GM23338 (cell line): Measurements from ENCODE around the gene ZBTB20. TPM values are rescaled to one million over a fixed set of nuclear protein-coding genes. Genes with fewer than 3 reads are reported as not detected.

ENCODE experiments used
- ATAC-seq: fragments of 200-7000 bp; cut with Tn5 transposase; 3 replicates; pipeline ENCODE4 v1.9.1; 2020
- DNase-seq: peaks from one replicate; pipeline ENCODE4 v3.0.0-alpha.2; 2015; ENCODE audit warnings: low spot score
- H2AFZ ChIP-seq: fragments of 200-600 bp; sonication (generic); 2 replicates; pipeline ENCODE4 v1.8.0; 2016; ENCODE audit warnings: antibody characterized with exemption, mild to moderate bottlenecking, moderate library complexity
- H3F3A ChIP-seq: fragments of 200-600 bp; sonication (generic); replicated peaks from 2 replicates; pipeline ENCODE4 v1.8.0; 2017; ENCODE audit warnings: antibody characterized with exemption, mixed run types, low read depth
- H3K27ac ChIP-seq: fragments of 200-600 bp; sonication (generic); 2 replicates; pipeline ENCODE4 v1.6.1; 2016; ENCODE audit warnings: low read depth
- H3K27me3 ChIP-seq: fragments of 200-600 bp; sonication (generic); 2 replicates; pipeline ENCODE4 v1.8.0; 2016; ENCODE audit warnings: mild to moderate bottlenecking, mixed run types, moderate library complexity; ENCODE audit not compliant: insufficient read depth
- H3K36me3 ChIP-seq: fragments of 200-600 bp; sonication (generic); 2 replicates; pipeline ENCODE4 v1.8.0; 2016; ENCODE audit warnings: mild to moderate bottlenecking; ENCODE audit not compliant: insufficient read depth
- H3K4me1 ChIP-seq: fragments of 200-600 bp; sonication (generic); 2 replicates; pipeline ENCODE4 v1.8.0; 2016; ENCODE audit warnings: mild to moderate bottlenecking, moderate library complexity; ENCODE audit not compliant: insufficient read depth
- H3K4me2 ChIP-seq: fragments of 200-600 bp; sonication (generic); 2 replicates; pipeline ENCODE4 v1.7.1; 2017; ENCODE audit warnings: mixed run types
- H3K4me3 ChIP-seq: fragments of 200-600 bp; sonication (generic); 2 replicates; pipeline ENCODE4 v1.6.1; 2016; ENCODE audit warnings: mixed run types
- H3K79me2 ChIP-seq: fragments of 200-600 bp; sonication (generic); replicated peaks from 2 replicates; pipeline ENCODE4 v1.8.0; 2017; ENCODE audit warnings: mild to moderate bottlenecking; ENCODE audit not compliant: insufficient read depth
- H3K9me2 ChIP-seq: fragments of 200-600 bp; sonication (generic); 2 replicates; pipeline ENCODE4 v1.8.0; 2017; ENCODE audit not compliant: insufficient read depth
- H4K20me1 ChIP-seq: fragments of 200-600 bp; sonication (generic); replicated peaks from 2 replicates; pipeline ENCODE4 v1.8.0; 2017; ENCODE audit warnings: mild to moderate bottlenecking; ENCODE audit not compliant: insufficient read depth
- H3K27ac Mint-ChIP-seq: 2 replicates; pipeline ENCODE4 v1.8.0; 2020; ENCODE audit warnings: inconsistent platforms, mild to moderate bottlenecking, moderate library complexity, mixed read lengths
- H3K27me3 Mint-ChIP-seq: 3 replicates; pipeline ENCODE4 v1.8.0; 2022; ENCODE audit warnings: low read depth, mild to moderate bottlenecking, moderate library complexity, mixed read lengths, inconsistent platforms; ENCODE audit not compliant: insufficient read depth, poor library complexity
- H3K36me3 Mint-ChIP-seq: 3 replicates; pipeline ENCODE4 v1.8.0; 2021; ENCODE audit warnings: low read depth, mild to moderate bottlenecking, inconsistent platforms, moderate library complexity, mixed read lengths
- H3K4me1 Mint-ChIP-seq: 3 replicates; pipeline ENCODE4 v1.8.0; 2020; ENCODE audit warnings: mild to moderate bottlenecking, inconsistent platforms, mixed read lengths
- H3K4me3 Mint-ChIP-seq: 3 replicates; pipeline ENCODE4 v1.8.0; 2021; ENCODE audit warnings: moderate library complexity, mild to moderate bottlenecking, inconsistent platforms, mixed read lengths
- H3K9me3 Mint-ChIP-seq: 3 replicates; pipeline ENCODE4 v1.8.0; 2020; ENCODE audit warnings: moderate library complexity, mild to moderate bottlenecking, inconsistent platforms, mixed read lengths
- CREB1 ChIP-seq: fragments of 250-450 bp; sonication (Bioruptor Pico); IDR thresholded peaks from 2 replicates; pipeline ENCODE4 v1.5.0; 2020; ENCODE audit warnings: low read depth, mild to moderate bottlenecking, moderate library complexity
- EZH2 ChIP-seq: fragments of 200-600 bp; sonication (generic); IDR thresholded peaks from one replicate; pipeline ENCODE4 v1.8.0; 2017; ENCODE audit warnings: antibody characterized with exemption, mild to moderate bottlenecking, low read depth; ENCODE audit not compliant: unreplicated experiment
- EZH2phosphoT487 ChIP-seq: fragments of 200-600 bp; sonication (generic); IDR thresholded peaks from one replicate; pipeline ENCODE4 v1.8.1; 2018; ENCODE audit warnings: antibody characterized with exemption; ENCODE audit not compliant: unreplicated experiment
- JUNB ChIP-seq: IDR thresholded peaks from one replicate; pipeline ENCODE4 v1.6.1; 2016; ENCODE audit warnings: antibody characterized with exemption; ENCODE audit not compliant: unreplicated experiment
- NANOG ChIP-seq: IDR thresholded peaks from 2 replicates; pipeline ENCODE4 v1.6.1; 2016; ENCODE audit warnings: antibody characterized with exemption, borderline replicate concordance
- POLR2AphosphoS5 ChIP-seq: IDR thresholded peaks from 2 replicates; pipeline ENCODE4 v1.6.1; 2016; ENCODE audit warnings: antibody characterized with exemption, low read depth
- STAT1 ChIP-seq: IDR thresholded peaks from one replicate; pipeline ENCODE4 v1.6.1; 2016; ENCODE audit warnings: antibody characterized with exemption; ENCODE audit not compliant: unreplicated experiment
- ZNF114 ChIP-seq: fragments of 250-450 bp; sonication (Bioruptor Pico); IDR thresholded peaks from 2 replicates; pipeline ENCODE4 v1.5.0; 2020; ENCODE audit warnings: mild to moderate bottlenecking, moderate library complexity
- ZNF331 ChIP-seq: fragments of 250-450 bp; sonication (Bioruptor Pico); IDR thresholded peaks from 2 replicates; pipeline ENCODE4 v1.5.0; 2020; ENCODE audit warnings: low read depth, mild to moderate bottlenecking, moderate library complexity
- polyA plus RNA-seq: library from polyadenylated mRNA; unstranded; fragments of >200 nt; fragmentation: Nextera tagmentation; extraction: Ambion mirVana; gene quantifications from 2 replicates; pipeline ENCODE4 v1.2.1, GENCODE V29; 2016
- total RNA-seq: library from RNA; depleted of rRNA; stranded (reverse); fragments of >200 nt; shearing (Covaris generic); gene quantifications from 2 replicates; pipeline ENCODE4 v1.2.3, GENCODE V29; 2014
- TF ChIP-seq, protein P1 (sequence below): IDR thresholded peaks from 2 replicates; pipeline ENCODE4 v1.6.1; 2016; ENCODE audit warnings: antibody characterized with exemption
- TF ChIP-seq, protein P2 (sequence below): fragments of 250-450 bp; sonication (Bioruptor Pico); IDR thresholded peaks from 2 replicates; pipeline ENCODE4 v1.5.0; 2020; ENCODE audit warnings: mild to moderate bottlenecking, moderate library complexity
- TF ChIP-seq, protein P3 (sequence below): IDR thresholded peaks from one replicate; pipeline ENCODE4 v1.6.1; 2018; ENCODE audit warnings: antibody characterized with exemption; ENCODE audit not compliant: unreplicated experiment
- TF ChIP-seq, protein P4 (sequence below), 2 experiments: fragments of 200-600 bp in 1 of 2; sonication (generic) in 1 of 2; conservative IDR thresholded peaks; 2 replicates each; pipeline versions ENCODE4 v1.5.1 to v1.6.1; 2016 to 2017; ENCODE audit warnings: antibody characterized with exemption in 2 of 2, low read depth in 2 of 2, mild to moderate bottlenecking in 2 of 2, moderate library complexity in 1 of 2

Gene ZBTB20
- total and polyA plus RNA-seq, 2 experiments from 2014 or later = 2.0 to 3.3 TPM

DNA sequence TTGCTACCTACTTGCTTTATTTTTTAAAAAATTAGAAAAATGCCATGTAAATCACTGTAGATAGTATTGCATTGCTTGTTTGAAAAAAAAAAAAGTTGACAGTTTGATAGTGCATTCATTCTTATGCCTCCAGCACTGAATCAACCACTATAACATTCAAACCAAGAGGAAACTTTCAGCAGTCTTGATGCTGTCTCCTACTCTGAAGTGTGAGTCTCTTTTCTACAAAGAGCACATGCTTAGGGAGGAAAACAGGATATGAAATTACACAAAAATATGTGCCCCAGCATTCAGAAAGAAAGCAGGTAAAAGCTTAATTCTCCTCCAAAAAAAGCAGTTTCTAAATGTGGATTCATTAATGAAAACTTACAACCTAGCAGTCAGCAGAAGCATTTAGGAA, 78.3 kb downstream of the ZBTB20 start:
- Histone ChIP-seq H3K4me3 (no peak overlapping the region), H3F3A (no peaks in the 10 kb centered on the region), H3K27me3 (no peaks in the 10 kb centered on the region), H2AFZ (no peak overlapping the region), H3K79me2 (no peaks in the 10 kb centered on the region), H3K4me1 (no peaks in the 10 kb centered on the region), H3K36me3 (no peaks in the 10 kb centered on the region), H3K4me2 (no peak overlapping the region), H3K27ac (no peak overlapping the region), H4K20me1 (no peaks in the 10 kb centered on the region), H3K9me2 (no peaks in the 10 kb centered on the region)
- no peaks in the 10 kb centered on the region for H3K9me3 Mint-ChIP-seq
- H3K36me3 Mint-ChIP-seq = no peaks in the 10 kb centered on the region
- H3K27me3 Mint-ChIP-seq = peaks cover 2% of the 10 kb centered on the region
- DNase-seq = no peak
- TF ChIP-seq JUNB (no peak), STAT1 (no peak), ZNF114 (CRISPR knock-in tag) (no peak), NANOG (no peak), EZH2 (no peak), EZH2phosphoT487 (no peak), ZNF331 (CRISPR knock-in tag) (no peak), POLR2AphosphoS5 (no peak), CREB1 (no peak)
- TF ChIP-seq, protein P1, sequence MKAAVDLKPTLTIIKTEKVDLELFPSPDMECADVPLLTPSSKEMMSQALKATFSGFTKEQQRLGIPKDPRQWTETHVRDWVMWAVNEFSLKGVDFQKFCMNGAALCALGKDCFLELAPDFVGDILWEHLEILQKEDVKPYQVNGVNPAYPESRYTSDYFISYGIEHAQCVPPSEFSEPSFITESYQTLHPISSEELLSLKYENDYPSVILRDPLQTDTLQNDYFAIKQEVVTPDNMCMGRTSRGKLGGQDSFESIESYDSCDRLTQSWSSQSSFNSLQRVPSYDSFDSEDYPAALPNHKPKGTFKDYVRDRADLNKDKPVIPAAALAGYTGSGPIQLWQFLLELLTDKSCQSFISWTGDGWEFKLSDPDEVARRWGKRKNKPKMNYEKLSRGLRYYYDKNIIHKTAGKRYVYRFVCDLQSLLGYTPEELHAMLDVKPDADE = no peak
- TF ChIP-seq, protein P2, sequence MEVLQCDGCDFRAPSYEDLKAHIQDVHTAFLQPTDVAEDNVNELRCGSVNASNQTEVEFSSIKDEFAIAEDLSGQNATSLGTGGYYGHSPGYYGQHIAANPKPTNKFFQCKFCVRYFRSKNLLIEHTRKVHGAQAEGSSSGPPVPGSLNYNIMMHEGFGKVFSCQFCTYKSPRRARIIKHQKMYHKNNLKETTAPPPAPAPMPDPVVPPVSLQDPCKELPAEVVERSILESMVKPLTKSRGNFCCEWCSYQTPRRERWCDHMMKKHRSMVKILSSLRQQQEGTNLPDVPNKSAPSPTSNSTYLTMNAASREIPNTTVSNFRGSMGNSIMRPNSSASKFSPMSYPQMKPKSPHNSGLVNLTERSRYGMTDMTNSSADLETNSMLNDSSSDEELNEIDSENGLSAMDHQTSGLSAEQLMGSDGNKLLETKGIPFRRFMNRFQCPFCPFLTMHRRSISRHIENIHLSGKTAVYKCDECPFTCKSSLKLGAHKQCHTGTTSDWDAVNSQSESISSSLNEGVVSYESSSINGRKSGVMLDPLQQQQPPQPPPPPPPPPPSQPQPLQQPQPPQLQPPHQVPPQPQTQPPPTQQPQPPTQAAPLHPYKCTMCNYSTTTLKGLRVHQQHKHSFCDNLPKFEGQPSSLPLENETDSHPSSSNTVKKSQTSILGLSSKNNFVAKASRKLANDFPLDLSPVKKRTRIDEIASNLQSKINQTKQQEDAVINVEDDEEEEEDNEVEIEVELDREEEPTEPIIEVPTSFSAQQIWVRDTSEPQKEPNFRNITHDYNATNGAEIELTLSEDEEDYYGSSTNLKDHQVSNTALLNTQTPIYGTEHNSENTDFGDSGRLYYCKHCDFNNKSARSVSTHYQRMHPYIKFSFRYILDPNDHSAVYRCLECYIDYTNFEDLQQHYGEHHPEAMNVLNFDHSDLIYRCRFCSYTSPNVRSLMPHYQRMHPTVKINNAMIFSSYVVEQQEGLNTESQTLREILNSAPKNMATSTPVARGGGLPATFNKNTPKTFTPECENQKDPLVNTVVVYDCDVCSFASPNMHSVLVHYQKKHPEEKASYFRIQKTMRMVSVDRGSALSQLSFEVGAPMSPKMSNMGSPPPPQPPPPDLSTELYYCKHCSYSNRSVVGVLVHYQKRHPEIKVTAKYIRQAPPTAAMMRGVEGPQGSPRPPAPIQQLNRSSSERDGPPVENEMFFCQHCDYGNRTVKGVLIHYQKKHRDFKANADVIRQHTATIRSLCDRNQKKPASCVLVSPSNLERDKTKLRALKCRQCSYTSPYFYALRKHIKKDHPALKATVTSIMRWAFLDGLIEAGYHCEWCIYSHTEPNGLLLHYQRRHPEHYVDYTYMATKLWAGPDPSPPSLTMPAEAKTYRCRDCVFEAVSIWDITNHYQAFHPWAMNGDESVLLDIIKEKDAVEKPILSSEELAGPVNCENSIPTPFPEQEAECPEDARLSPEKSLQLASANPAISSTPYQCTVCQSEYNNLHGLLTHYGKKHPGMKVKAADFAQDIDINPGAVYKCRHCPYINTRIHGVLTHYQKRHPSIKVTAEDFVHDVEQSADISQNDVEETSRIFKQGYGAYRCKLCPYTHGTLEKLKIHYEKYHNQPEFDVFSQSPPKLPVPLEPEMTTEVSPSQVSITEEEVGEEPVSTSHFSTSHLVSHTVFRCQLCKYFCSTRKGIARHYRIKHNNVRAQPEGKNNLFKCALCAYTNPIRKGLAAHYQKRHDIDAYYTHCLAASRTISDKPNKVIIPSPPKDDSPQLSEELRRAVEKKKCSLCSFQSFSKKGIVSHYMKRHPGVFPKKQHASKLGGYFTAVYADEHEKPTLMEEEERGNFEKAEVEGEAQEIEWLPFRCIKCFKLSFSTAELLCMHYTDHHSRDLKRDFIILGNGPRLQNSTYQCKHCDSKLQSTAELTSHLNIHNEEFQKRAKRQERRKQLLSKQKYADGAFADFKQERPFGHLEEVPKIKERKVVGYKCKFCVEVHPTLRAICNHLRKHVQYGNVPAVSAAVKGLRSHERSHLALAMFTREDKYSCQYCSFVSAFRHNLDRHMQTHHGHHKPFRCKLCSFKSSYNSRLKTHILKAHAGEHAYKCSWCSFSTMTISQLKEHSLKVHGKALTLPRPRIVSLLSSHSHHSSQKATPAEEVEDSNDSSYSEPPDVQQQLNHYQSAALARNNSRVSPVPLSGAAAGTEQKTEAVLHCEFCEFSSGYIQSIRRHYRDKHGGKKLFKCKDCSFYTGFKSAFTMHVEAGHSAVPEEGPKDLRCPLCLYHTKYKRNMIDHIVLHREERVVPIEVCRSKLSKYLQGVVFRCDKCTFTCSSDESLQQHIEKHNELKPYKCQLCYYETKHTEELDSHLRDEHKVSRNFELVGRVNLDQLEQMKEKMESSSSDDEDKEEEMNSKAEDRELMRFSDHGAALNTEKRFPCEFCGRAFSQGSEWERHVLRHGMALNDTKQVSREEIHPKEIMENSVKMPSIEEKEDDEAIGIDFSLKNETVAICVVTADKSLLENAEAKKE (CRISPR knock-in tag) = no peak
- TF ChIP-seq, protein P3, sequence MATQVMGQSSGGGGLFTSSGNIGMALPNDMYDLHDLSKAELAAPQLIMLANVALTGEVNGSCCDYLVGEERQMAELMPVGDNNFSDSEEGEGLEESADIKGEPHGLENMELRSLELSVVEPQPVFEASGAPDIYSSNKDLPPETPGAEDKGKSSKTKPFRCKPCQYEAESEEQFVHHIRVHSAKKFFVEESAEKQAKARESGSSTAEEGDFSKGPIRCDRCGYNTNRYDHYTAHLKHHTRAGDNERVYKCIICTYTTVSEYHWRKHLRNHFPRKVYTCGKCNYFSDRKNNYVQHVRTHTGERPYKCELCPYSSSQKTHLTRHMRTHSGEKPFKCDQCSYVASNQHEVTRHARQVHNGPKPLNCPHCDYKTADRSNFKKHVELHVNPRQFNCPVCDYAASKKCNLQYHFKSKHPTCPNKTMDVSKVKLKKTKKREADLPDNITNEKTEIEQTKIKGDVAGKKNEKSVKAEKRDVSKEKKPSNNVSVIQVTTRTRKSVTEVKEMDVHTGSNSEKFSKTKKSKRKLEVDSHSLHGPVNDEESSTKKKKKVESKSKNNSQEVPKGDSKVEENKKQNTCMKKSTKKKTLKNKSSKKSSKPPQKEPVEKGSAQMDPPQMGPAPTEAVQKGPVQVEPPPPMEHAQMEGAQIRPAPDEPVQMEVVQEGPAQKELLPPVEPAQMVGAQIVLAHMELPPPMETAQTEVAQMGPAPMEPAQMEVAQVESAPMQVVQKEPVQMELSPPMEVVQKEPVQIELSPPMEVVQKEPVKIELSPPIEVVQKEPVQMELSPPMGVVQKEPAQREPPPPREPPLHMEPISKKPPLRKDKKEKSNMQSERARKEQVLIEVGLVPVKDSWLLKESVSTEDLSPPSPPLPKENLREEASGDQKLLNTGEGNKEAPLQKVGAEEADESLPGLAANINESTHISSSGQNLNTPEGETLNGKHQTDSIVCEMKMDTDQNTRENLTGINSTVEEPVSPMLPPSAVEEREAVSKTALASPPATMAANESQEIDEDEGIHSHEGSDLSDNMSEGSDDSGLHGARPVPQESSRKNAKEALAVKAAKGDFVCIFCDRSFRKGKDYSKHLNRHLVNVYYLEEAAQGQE = no peak
- TF ChIP-seq, protein P4, sequence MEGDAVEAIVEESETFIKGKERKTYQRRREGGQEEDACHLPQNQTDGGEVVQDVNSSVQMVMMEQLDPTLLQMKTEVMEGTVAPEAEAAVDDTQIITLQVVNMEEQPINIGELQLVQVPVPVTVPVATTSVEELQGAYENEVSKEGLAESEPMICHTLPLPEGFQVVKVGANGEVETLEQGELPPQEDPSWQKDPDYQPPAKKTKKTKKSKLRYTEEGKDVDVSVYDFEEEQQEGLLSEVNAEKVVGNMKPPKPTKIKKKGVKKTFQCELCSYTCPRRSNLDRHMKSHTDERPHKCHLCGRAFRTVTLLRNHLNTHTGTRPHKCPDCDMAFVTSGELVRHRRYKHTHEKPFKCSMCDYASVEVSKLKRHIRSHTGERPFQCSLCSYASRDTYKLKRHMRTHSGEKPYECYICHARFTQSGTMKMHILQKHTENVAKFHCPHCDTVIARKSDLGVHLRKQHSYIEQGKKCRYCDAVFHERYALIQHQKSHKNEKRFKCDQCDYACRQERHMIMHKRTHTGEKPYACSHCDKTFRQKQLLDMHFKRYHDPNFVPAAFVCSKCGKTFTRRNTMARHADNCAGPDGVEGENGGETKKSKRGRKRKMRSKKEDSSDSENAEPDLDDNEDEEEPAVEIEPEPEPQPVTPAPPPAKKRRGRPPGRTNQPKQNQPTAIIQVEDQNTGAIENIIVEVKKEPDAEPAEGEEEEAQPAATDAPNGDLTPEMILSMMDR (conservative IDR thresholded peaks at IDR 0.05; ENCODE audit: low read depth in 2 of 2) = no peak
- no peak for ATAC-seq
- H3K4me3 Mint-ChIP-seq = no peak overlapping the region
- no peak overlapping the region for H3K27ac Mint-ChIP-seq
- H3K4me1 Mint-ChIP-seq = no peaks in the 10 kb centered on the region
